Measurements from ENCODE around the gene USH2A. TPM values are rescaled to one million over a fixed set of nuclear protein-coding genes. Genes with fewer than 3 reads are reported as not detected.

The USH2A gene
- total RNA-seq, 1 experiment from 2014 or later = not detected

DNA sequence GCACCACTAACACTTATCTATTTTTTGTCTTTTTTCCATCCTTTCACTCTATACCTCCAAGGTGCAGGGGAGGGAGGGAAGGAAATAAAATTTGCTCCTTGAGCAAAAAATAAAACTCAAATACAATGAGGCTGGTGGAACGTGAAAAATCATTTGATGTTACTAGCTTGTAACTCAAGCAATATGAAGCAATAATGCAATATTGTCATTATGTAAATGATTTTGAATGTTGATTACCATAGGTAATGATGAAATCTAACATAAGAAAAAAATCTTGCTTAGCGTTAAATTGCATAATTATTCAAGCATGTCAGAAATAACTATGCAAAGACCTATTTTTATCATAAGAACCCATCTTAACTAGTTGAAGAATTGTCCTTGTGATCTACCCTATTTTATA is 578.5 kb downstream of the USH2A start (continued):
- no peak for TF ChIP-seq CEBPB (IDR thresholded peaks at IDR 0.05; ENCODE audit: low read depth)
- no peak for TF ChIP-seq ZNF274 (IDR thresholded peaks at IDR 0.05; ENCODE audit: low read depth, low read length)
- no peak for TF ChIP-seq EGR1 (IDR thresholded peaks at IDR 0.05; ENCODE audit: low read depth)
- TF ChIP-seq ELF1 (IDR thresholded peaks at IDR 0.05; ENCODE audit: borderline replicate concordance, low read depth) = no peak
- no peak for TF ChIP-seq JUND (IDR thresholded peaks at IDR 0.05)
- no peak for TF ChIP-seq SRF (IDR thresholded peaks at IDR 0.05; ENCODE audit: low read depth)
- no peak for TF ChIP-seq FOSL1 (IDR thresholded peaks at IDR 0.05; ENCODE audit: low read depth)
- TF ChIP-seq CTCF (IDR thresholded peaks at IDR 0.05 in 2 of 3, conservative IDR thresholded peaks at IDR 0.05 in 1 of 3; ENCODE audit: borderline replicate concordance in 1 of 3, insufficient read depth in 1 of 3, low read depth in 2 of 3, low read length in 2 of 3) = no peak

GRCh38 chr1:215844266-215844665 is 579.0 kb downstream of the USH2A start:
- RAD21 ChIA-PET (ENCODE audit: low non-redundant PET in 1 of 2, low total read pairs in 2 of 2, uncharacterized antibody in 2 of 2, unreplicated experiment in 2 of 2) = no interaction called here
- Histone ChIP-seq H3K4me3 (replicated peaks in 1 of 2; ENCODE audit: low read depth in 1 of 2, low read length in 2 of 2) (no peak overlapping the region), H3K27me3 (ENCODE audit: insufficient read depth, low read length) (no peaks in the 10 kb centered on the region), H3K27ac (ENCODE audit: low read depth, low read length) (no peak overlapping the region), H3K9me2 (ENCODE audit: insufficient read depth) (no peaks in the 10 kb centered on the region), H3K9me3 (ENCODE audit: control insufficient read depth in 1 of 2, insufficient read depth in 1 of 2, low read depth in 1 of 2, low read length in 2 of 2) (no peaks in the 10 kb centered on the region), H3K4me2 (ENCODE audit: low read length) (no peak overlapping the region), H2AFZ (ENCODE audit: low read depth, low read length, poor library complexity, severe bottlenecking) (no peak overlapping the region), H3K36me3 (ENCODE audit: control insufficient read depth in 1 of 2, insufficient read depth in 2 of 2, low read length in 2 of 2) (no peaks in the 10 kb centered on the region), H4K20me1 (ENCODE audit: insufficient read depth) (no peaks in the 10 kb centered on the region), H3K4me1 (ENCODE audit: control insufficient read depth in 1 of 2, insufficient read depth in 2 of 2, low read length in 2 of 2) (0 out of 4 replicates have a peak, but pooled peaks cover 0 to 9% of the 10 kb centered on the region in 2 experiments), H3K79me2 (ENCODE audit: insufficient read depth, low read length) (no peaks in the 10 kb centered on the region), H3K9ac (ENCODE audit: low read length) (no peak overlapping the region)
- DNase-seq (ENCODE audit: low read depth, low spot score) (no peak), ATAC-seq (no peak)
- POLR2A ChIA-PET = no interaction called here
- TF ChIP-seq SIN3A (IDR thresholded peaks at IDR 0.05; ENCODE audit: low read depth) = no peak
- intact Hi-C loops (cut with micrococcal nuclease) = no loop called here
- no TSS peak for BruUV-seq (replicated peaks)
- CTCF ChIA-PET = no interaction called here

Data from HCT116 (cell line).